Hematopoietic multipotent progenitor cell treated with erythropoietin and hydrocortisone succinate and interleukin-3 and kit ligand, for 4 days (in vitro differentiated cells): ENCODE data around the gene WDR45B.
A peak's percentile ranks its signal among the peaks of the same experiment; 100 is the strongest.
"Not testable (repeated sequence)": the region's sequence is repeated elsewhere in the genome, so short reads cannot be mapped to it uniquely, and the experiment has no call there.

Experiments
- DNase-seq: peaks from one replicate; pipeline ENCODE4 v3.0.0-alpha.2; 2015

Gene WDR45B

GRCh38 chr17:82598256-82599119 lies 49.8 kb downstream of the WDR45B start:
- DNase-seq, result no peak

GRCh38 chr17:82596837-82597672 lies 51.2 kb downstream of the WDR45B start:
- no peak for DNase-seq

GRCh38 chr17:82596296-82596695 lies 51.9 kb downstream of the WDR45B start:
- no peak for DNase-seq

GRCh38 chr17:82595893-82596292 lies 52.4 kb downstream of the WDR45B start:
- DNase-seq, result no peak

- DNase-seq, result no peak
These were observed 53.7 kb downstream of the WDR45B start for GRCh38 chr17:82594571-82594970.

- DNase-seq, result no peak
These were observed 54.6 kb downstream of the WDR45B start for GRCh38 chr17:82593590-82594087.

GRCh38 chr17:82592767-82593589 lies 55.3 kb downstream of the WDR45B start:
- DNase-seq, result peak; percentile 94

- DNase-seq, result no peak
These were observed 55.9 kb downstream of the WDR45B start for GRCh38 chr17:82592289-82592766.

GRCh38 chr17:82590881-82591539 lies 57.2 kb downstream of the WDR45B start:
- DNase-seq, result no peak

- DNase-seq, result no peak
These were observed 58.0 kb downstream of the WDR45B start for GRCh38 chr17:82590216-82590615.

- DNase-seq, result no peak
These were observed 58.4 kb downstream of the WDR45B start for GRCh38 chr17:82589851-82590180.

GRCh38 chr17:82588266-82589175 lies 59.7 kb downstream of the WDR45B start:
- no peak for DNase-seq

GRCh38 chr17:82587234-82588086 lies 60.8 kb downstream of the WDR45B start:
- DNase-seq, result no peak

GRCh38 chr17:82586576-82587233 lies 61.5 kb downstream of the WDR45B start:
- DNase-seq, result no peak

- peak; percentile 46 for DNase-seq
These were observed 62.2 kb downstream of the WDR45B start for GRCh38 chr17:82585935-82586575.

GRCh38 chr17:82583720-82584234 lies 64.5 kb downstream of the WDR45B start:
- DNase-seq, result no peak

- DNase-seq, result no peak
These were observed 65.5 kb downstream of the WDR45B start for GRCh38 chr17:82582709-82583108.

GRCh38 chr17:82582213-82582612 lies 66.0 kb downstream of the WDR45B start:
- DNase-seq, result no peak

GRCh38 chr17:82579969-82580368 lies 68.3 kb downstream of the WDR45B start:
- not testable (repeated sequence) for DNase-seq
